Measurements from ENCODE around the gene SCAPER.

SCAPER gene

GRCh38 chr15:76346669-76347481 is 558.3 kb downstream of the SCAPER start:
- CTCF ChIA-PET: interaction anchor here (0.8 to 3.1 kb wide), 5 partner anchors 8 to 156 kb away, joined by 3 to 8 read pairs (median 5); no protein-coding TSS in a partner anchor
- H3K4me3 ChIP-seq (ENCODE audit: low read depth, low read length): peak overlapping the region; percentile 47
- POLR2A ChIA-PET: interaction anchor here (3.1 kb wide), 1 partner anchor 11 kb away, joined by 16 read pairs; the partner anchor contains the start of gene ISL2
- no peak for DNase-seq (ENCODE audit: low read depth, low spot score)
- TF ChIP-seq CTCF (IDR thresholded peaks at IDR 0.05; ENCODE audit: insufficient read depth, low read length, missing control alignments): no peak

GRCh38 chr15:76345880-76346668 is 559.1 kb downstream of the SCAPER start:
- CTCF ChIA-PET: interaction anchor here (0.8 to 3.1 kb wide), 4 partner anchors 9 to 155 kb away, joined by 3 to 8 read pairs (median 6); no protein-coding TSS in a partner anchor
- no peak for DNase-seq (ENCODE audit: low read depth, low spot score)
- H3K4me3 ChIP-seq (ENCODE audit: low read depth, low read length): peak overlapping the region; percentile 47
- TF ChIP-seq CTCF (IDR thresholded peaks at IDR 0.05; ENCODE audit: insufficient read depth, low read length, missing control alignments): no peak
- POLR2A ChIA-PET: interaction anchor here (3.1 kb wide), 1 partner anchor 10 kb away, joined by 16 read pairs; the partner anchor contains the start of gene ISL2

- ChIA-PET POLR2A (interaction anchor here (3.1 kb wide), 1 partner anchor 9 kb away, joined by 16 read pairs; the partner anchor contains the start of gene ISL2), CTCF (interaction anchor here (1.7 to 3.1 kb wide), 3 partner anchors 9 to 154 kb away, joined by 5 to 8 read pairs (median 7); no protein-coding TSS in a partner anchor)
- DNase-seq (ENCODE audit: low read depth, low spot score): no peak
- no peak overlapping the region for H3K4me3 ChIP-seq (ENCODE audit: low read depth, low read length)
- no peak for TF ChIP-seq CTCF (IDR thresholded peaks at IDR 0.05; ENCODE audit: insufficient read depth, low read length, missing control alignments)
Measured at GRCh38 chr15:76345583-76345879, 559.6 kb downstream of the SCAPER start.

GRCh38 chr15:76344893-76345582 is 560.1 kb downstream of the SCAPER start:
- POLR2A ChIA-PET: interaction anchor here (3.1 kb wide), 1 partner anchor 9 kb away, joined by 16 read pairs; the partner anchor contains the start of gene ISL2
- no peak for DNase-seq (ENCODE audit: low read depth, low spot score)
- TF ChIP-seq CTCF (IDR thresholded peaks at IDR 0.05; ENCODE audit: insufficient read depth, low read length, missing control alignments): no peak
- H3K4me3 ChIP-seq (ENCODE audit: low read depth, low read length): no peak overlapping the region
- CTCF ChIA-PET: interaction anchor here (1.7 to 3.1 kb wide), 2 partner anchors 10 to 154 kb away, joined by 5 to 7 read pairs; no protein-coding TSS in a partner anchor

- DNase-seq (ENCODE audit: low read depth, low spot score): no peak
- POLR2A ChIA-PET: no interaction called here
- TF ChIP-seq CTCF (IDR thresholded peaks at IDR 0.05; ENCODE audit: insufficient read depth, low read length, missing control alignments): no peak
- CTCF ChIA-PET: interaction anchor here (3.1 kb wide), 1 partner anchor 152 kb away, joined by 7 read pairs; no protein-coding TSS in a partner anchor
- H3K4me3 ChIP-seq (ENCODE audit: low read depth, low read length): no peak overlapping the region
Measured at GRCh38 chr15:76343313-76343996, 561.7 kb downstream of the SCAPER start.
